LHCN-M2 (cell line): Measurements from ENCODE around the gene PPP1R14C. TPM values are rescaled to one million over a fixed set of nuclear protein-coding genes. Genes with fewer than 3 reads are reported as not detected.

ENCODE experiments used
- DNase-seq: peaks from one replicate; pipeline ENCODE4 v3.0.0-alpha.2; 2012; ENCODE audit warnings: low read depth
- total RNA-seq: library from RNA; depleted of rRNA; stranded (reverse); fragments of >200 nt; gene quantifications from 2 replicates; pipeline ENCODE4 v1.2.3, GENCODE V29; 2014

The PPP1R14C gene
- total RNA-seq, 1 experiment from 2014 or later, result not detected

- no peak for DNase-seq
These were observed 53.2 kb downstream of the PPP1R14C start for GRCh38 chr6:150195996-150196417.

- DNase-seq, result no peak
These were observed 54.3 kb downstream of the PPP1R14C start for GRCh38 chr6:150196942-150197745.

DNA sequence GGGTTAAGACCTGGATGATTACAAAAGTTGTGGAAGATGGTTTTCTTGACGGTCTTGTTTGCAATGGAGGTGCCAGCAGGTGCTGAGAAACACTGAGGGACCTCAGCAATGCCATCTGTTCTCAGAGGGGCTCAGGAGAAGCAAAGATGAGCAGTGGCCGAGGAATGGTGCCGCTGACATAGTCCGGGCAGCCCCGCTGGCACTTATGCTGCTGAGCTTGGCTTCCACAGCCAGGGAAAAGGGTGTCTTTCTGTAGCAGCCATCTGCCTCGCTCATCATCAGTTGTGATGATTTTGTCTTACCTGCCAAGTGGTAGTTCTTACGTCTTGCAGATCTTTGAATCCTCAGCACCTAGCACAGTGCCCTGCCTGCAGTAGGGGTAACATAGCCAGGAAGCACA, 55.7 kb downstream of the PPP1R14C start:
- no peak for DNase-seq

DNA sequence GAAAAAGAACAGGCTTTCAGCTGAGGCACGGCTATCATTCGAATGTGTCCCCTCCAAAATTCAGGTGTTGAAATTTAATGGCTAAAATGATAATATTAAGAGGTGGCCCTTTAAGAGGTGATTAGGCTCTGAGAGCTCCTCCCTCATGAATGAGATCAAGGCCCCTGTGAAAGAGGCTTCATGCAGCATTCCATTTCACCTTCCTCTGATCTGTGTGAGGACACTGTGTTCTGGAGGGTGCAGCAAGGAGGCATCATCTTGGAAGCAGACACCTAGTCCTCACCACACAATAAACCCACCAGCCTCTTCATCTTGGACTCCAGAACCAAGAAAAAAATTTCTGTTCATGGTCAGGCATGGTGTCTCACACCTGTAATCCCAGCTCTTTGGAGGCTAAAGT, 56.4 kb downstream of the PPP1R14C start:
- no peak for DNase-seq

GRCh38 chr6:150200428-150201100, 57.7 kb downstream of the PPP1R14C start:
- no peak for DNase-seq

DNA sequence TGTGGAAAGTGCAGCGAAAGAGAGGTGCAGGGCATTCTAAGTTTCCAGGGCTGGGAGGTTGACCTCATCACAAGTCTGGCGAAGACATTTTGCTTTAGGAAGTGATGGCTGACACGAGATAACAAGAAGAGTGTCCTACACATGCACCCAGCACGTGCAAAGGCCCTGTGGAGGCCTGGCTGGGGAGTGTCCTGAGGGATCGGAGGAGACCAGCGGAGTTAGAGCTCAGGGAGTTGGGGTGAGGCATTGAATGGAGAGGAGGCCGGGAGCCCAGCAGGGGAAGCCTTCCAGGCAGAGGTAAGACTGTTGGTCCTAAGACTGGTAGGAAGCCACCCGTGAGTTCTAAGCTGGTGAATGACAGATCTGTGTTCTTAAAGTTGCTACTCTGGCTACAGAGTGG, 58.4 kb downstream of the PPP1R14C start:
- no peak for DNase-seq

GRCh38 chr6:150201772-150202329, 59.0 kb downstream of the PPP1R14C start:
- DNase-seq, result no peak

DNA sequence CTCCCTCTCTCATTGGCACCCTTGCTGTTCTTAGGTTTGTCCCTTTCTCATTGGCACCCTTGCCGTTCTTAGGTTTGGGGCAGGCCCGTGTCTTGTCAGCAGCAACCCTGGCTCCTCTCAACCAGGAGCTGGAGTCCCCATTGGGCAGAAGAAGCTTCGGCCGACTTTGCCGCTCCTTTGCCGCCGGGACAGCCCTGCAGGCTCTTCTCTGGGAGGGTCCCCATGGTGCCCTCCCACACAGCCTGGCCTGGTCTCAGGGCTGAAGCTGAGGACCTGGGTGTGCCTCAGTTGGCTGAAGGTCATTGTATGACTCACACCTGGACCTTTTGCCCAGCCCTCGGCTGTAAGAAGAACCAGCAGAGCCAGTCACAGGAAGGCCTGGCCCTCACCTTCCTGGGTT, 59.6 kb downstream of the PPP1R14C start:
- no peak for DNase-seq

DNA sequence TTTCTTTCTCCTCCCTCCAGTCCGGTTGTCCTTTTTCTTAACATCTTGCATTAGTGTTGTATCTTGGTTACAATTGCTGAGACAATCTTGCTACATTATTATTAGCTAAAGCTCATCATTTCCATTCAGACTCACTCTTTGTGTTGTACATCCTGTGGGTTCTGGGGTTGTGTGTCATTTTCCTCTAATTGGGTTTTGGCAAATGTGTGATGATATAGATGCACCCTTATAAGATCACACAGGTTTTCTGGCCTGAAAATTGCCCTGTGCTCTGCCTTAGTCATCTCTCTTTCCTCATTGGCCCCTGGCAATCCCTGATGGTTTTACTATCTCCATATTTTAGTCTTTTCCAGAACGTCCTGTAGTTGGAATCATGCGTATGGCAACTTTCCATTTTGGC, 60.1 kb downstream of the PPP1R14C start:
- no peak for DNase-seq

GRCh38 chr6:150203378-150203777, 60.5 kb downstream of the PPP1R14C start:
- DNase-seq, result no peak

- DNase-seq, result no peak
These were observed 61.2 kb downstream of the PPP1R14C start for GRCh38 chr6:150203871-150204545.

DNA sequence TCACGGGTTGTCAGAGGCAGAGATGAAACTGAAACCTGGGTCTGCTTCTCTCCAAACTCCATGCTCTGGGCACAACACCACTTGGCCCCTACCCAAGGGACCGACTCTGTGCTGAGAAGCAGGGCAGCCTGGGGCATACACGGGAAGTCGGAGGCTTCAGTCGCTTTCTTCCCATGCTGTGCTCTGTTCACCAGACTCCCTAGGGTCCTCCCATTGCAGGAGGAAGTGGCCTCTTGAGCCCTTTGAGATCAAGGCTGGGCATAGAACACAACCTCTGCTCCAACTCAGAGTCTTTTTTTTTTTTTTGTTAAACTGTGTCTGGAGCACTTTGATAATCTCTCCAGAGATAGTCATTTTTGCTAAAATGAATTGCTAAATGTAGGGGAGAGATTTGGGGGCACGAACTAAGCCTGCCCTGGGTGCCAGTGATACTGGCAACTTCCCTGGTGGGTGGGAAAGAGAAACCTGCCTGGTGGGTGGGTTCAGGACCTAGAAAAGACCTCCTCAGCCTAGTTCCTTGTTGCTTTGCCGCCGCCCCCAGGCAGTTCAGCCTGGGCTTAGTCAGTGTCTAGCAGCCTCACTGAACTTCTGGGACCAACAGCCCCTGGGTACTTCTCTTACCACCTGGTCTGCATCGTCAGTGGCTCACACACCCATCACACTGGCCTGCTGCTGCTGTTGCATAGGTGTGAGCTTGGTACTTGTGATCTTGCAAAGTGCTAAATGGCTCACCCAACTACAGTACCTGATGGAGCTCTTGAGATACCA, 62.0 kb downstream of the PPP1R14C start:
- DNase-seq, result no peak

- DNase-seq, result no peak
These were observed 65.2 kb downstream of the PPP1R14C start for GRCh38 chr6:150207931-150208570.

GRCh38 chr6:150208611-150209352, 65.9 kb downstream of the PPP1R14C start:
- no peak for DNase-seq

DNA sequence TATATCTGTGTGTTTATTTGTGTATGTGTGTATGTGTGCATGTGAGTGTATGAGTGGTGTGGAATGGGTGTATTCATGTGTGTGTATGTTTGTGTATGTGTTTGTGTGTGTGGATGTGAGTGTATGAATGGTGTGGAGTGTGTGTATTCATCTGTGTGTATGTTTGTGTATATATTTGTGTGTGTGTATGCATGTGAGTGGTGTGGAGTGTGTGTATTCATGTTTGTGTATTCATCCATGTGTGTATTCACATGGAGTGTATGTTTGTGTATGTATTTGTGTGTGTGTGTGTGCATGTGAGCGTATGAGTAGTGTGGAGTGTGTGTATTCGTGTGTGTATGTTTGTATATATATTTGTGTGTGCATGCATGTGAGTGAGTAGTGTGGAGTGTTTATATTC, 66.6 kb downstream of the PPP1R14C start:
- no peak for DNase-seq

- no peak for DNase-seq
These were observed 69.1 kb downstream of the PPP1R14C start for GRCh38 chr6:150211700-150212511.

DNA sequence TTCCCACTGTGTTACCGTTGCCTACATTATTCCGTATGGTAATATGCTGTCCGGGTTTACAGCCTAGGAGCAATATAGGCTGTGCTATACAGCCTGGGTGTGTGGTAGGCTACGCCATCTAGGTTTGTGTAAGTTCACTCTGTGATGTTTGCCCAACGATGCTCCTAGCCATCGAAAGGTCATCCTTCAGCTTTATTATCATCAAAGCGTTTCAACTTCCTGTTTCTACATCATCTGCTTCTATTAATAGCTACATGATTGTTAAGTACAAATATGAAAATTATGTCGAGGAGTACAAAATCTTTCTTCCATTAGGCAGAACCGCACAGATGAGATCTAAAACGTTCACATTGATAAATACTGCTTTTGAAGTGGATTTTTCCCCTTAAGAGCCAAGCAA, 69.9 kb downstream of the PPP1R14C start:
- no peak for DNase-seq

- no peak for DNase-seq
These were observed 70.5 kb downstream of the PPP1R14C start for GRCh38 chr6:150213301-150213700.

GRCh38 chr6:150214310-150214709, 71.5 kb downstream of the PPP1R14C start:
- no peak for DNase-seq
